ENCODE results near the gene TMEM182. TPM values are rescaled to one million over a fixed set of nuclear protein-coding genes. Genes with fewer than 3 reads are reported as not detected.

Gene TMEM182
- total RNA-seq, 1 experiment from 2014 or later, result 6.5 TPM

DNA sequence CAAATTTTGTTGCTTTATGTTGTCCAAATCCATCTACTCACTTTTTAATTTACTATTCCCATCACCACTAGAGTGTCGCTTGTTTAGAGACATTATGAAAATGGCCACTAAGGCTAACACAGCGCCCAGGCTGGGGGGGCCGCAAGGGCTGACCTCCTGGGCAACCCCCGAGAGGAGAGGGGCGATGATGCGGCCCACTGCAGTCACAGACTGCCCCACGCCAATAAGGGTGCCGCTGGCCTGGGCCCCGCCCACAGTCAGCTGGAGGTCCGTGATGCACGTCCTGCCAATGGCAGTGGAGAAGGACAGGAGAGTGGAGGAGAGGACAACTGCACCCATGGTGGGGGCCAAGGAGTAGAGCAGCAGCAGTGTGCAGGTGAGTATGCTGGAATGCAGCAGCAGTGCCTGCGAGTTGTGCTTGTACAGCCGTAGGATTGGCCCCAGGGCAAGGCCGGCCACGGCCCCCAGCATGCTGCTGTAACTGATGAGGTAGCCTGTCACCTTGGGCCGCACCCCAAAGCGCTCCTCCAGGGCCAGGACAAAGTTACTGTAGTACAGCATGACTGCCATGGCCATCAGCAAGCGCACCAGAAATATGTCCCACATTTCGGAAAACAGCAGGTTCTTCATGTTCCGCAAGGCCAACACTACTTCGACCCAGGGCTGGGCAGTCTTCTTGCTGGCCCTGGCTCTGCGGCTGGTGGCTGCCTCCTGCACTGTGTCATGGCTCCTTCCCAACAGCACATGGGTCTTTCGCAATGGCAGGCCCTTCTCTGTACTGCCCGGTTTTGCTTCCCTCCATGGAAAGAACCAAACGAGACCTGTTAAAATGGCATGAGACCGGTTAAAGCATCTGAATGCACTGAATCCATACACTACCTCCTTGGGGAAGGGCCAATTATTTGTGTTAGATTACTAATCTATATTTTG is 43.2 kb upstream of the TMEM182 start:
- intact Hi-C loops (cut with micrococcal nuclease), result no loop called here
- Histone ChIP-seq H3F3A (ENCODE audit: low read length, unreplicated experiment) (no peaks in the 10 kb centered on the region), H2AFZ (ENCODE audit: low read length) (no peak overlapping the region), H3K9me2 (replicated peaks; ENCODE audit: low read length) (no peaks in the 10 kb centered on the region), H3K36me3 (ENCODE audit: low read depth, low read length) (peaks cover 29% of the 10 kb centered on the region), H4K20me1 (ENCODE audit: low read length) (no peaks in the 10 kb centered on the region), H3K27ac (ENCODE audit: low read length) (peak overlapping the region; percentile 13; the same call in 1 of the 2 replicates), H3K4me1 (ENCODE audit: insufficient read depth, low read length) (peaks cover 14% of the 10 kb centered on the region), H3K9me3 (ENCODE audit: low read length) (no peaks in the 10 kb centered on the region), H3K79me2 (ENCODE audit: low read length) (no peaks in the 10 kb centered on the region), H3K4me2 (ENCODE audit: low read length) (peak overlapping the region; percentile 9; the same call in 1 of the 2 replicates), H3K4me3 (ENCODE audit: low read length) (no peak overlapping the region), H3K27me3 (ENCODE audit: low read length) (no peaks in the 10 kb centered on the region), H3K9ac (ENCODE audit: low read length) (no peak overlapping the region)
- ChIA-PET CTCF (no interaction called here), POLR2A (ENCODE audit: unreplicated experiment) (no interaction called here)
- no peak for TF ChIP-seq EZH2phosphoT487 (IDR thresholded peaks at IDR 0.05; ENCODE audit: borderline replicate concordance, low read length)
- no peak for TF ChIP-seq EZH2 (IDR thresholded peaks at IDR 0.05; ENCODE audit: low read length, unreplicated experiment)
- no peak for TF ChIP-seq CTCF (conservative IDR thresholded peaks at IDR 0.05; ENCODE audit: low read depth, low read length)
- no peak for DNase-seq
- no TSS peak for BruUV-seq (replicated peaks)
- no peak for ATAC-seq

DNA sequence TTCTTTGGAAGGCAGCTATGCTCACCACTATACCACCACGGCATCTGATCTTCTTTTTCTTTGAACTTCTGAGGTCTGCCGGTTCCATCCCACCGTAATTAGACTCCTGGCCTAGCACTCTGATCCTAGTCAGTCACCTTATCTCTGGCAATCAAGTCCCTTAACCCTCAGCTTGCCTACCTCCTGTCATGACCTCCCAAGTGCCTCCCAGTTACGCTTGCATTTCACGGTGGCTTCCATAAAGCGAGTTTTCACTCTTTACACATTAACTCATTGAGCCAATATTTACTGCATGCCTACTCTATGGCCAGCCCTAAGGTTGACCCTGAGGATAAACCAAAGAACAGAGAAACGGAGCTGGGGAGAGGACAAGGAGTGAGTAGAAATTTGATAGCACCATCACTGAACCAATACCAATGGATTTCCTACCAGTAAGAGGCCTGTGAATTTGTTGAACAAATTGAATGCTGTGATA is 37.8 kb upstream of the TMEM182 start:
- no peak overlapping the region for H3K4me3 ChIP-seq (ENCODE audit: low read length)
- POLR2A ChIA-PET (ENCODE audit: unreplicated experiment), result no interaction called here
- CTCF ChIA-PET, result no interaction called here
- H3K4me2 ChIP-seq (ENCODE audit: low read length), result no peak overlapping the region
- no peak overlapping the region for H3K27ac ChIP-seq (ENCODE audit: low read length)
- no peaks in the 10 kb centered on the region for H3F3A ChIP-seq (ENCODE audit: low read length, unreplicated experiment)
- intact Hi-C loops (cut with micrococcal nuclease), result no loop called here
- no TSS peak for BruUV-seq (replicated peaks)
- ATAC-seq, result no peak
- peaks cover 21% of the 10 kb centered on the region for H3K36me3 ChIP-seq (ENCODE audit: low read depth, low read length)
- no peak overlapping the region for H3K9ac ChIP-seq (ENCODE audit: low read length)
- H3K9me3 ChIP-seq (ENCODE audit: low read length), result no peaks in the 10 kb centered on the region
- H3K9me2 ChIP-seq (replicated peaks; ENCODE audit: low read length), result no peaks in the 10 kb centered on the region
- no peaks in the 10 kb centered on the region for H3K79me2 ChIP-seq (ENCODE audit: low read length)
- no peaks in the 10 kb centered on the region for H4K20me1 ChIP-seq (ENCODE audit: low read length)
- H2AFZ ChIP-seq (ENCODE audit: low read length), result no peak overlapping the region
- no peaks in the 10 kb centered on the region for H3K4me1 ChIP-seq (ENCODE audit: insufficient read depth, low read length)
- DNase-seq, result no peak
- H3K27me3 ChIP-seq (ENCODE audit: low read length), result no peaks in the 10 kb centered on the region
- TF ChIP-seq CTCF (conservative IDR thresholded peaks at IDR 0.05; ENCODE audit: low read depth, low read length), result no peak
- TF ChIP-seq EZH2 (IDR thresholded peaks at IDR 0.05; ENCODE audit: low read length, unreplicated experiment), result no peak
- no peak for TF ChIP-seq EZH2phosphoT487 (IDR thresholded peaks at IDR 0.05; ENCODE audit: borderline replicate concordance, low read length)

- H3K4me2 ChIP-seq (ENCODE audit: low read length), result no peak overlapping the region
- no peaks in the 10 kb centered on the region for H3K9me2 ChIP-seq (replicated peaks; ENCODE audit: low read length)
- no peak overlapping the region for H3K9ac ChIP-seq (ENCODE audit: low read length)
- no peak overlapping the region for H3K27ac ChIP-seq (ENCODE audit: low read length)
- ChIA-PET CTCF (no interaction called here), POLR2A (ENCODE audit: unreplicated experiment) (no interaction called here)
- no peak overlapping the region for H3K4me3 ChIP-seq (ENCODE audit: low read length)
- intact Hi-C loops (cut with micrococcal nuclease), result no loop called here
- no peaks in the 10 kb centered on the region for H3K9me3 ChIP-seq (ENCODE audit: low read length)
- no peaks in the 10 kb centered on the region for H3K79me2 ChIP-seq (ENCODE audit: low read length)
- H3K4me1 ChIP-seq (ENCODE audit: insufficient read depth, low read length), result no peaks in the 10 kb centered on the region
- no peak for ATAC-seq
- DNase-seq, result no peak
- no peaks in the 10 kb centered on the region for H3F3A ChIP-seq (ENCODE audit: low read length, unreplicated experiment)
- peaks cover 19% of the 10 kb centered on the region for H3K36me3 ChIP-seq (ENCODE audit: low read depth, low read length)
- H4K20me1 ChIP-seq (ENCODE audit: low read length), result no peaks in the 10 kb centered on the region
- no TSS peak for BruUV-seq (replicated peaks)
- no peaks in the 10 kb centered on the region for H3K27me3 ChIP-seq (ENCODE audit: low read length)
- H2AFZ ChIP-seq (ENCODE audit: low read length), result no peak overlapping the region
- no peak for TF ChIP-seq EZH2 (IDR thresholded peaks at IDR 0.05; ENCODE audit: low read length, unreplicated experiment)
- TF ChIP-seq EZH2phosphoT487 (IDR thresholded peaks at IDR 0.05; ENCODE audit: borderline replicate concordance, low read length), result no peak
- TF ChIP-seq CTCF (conservative IDR thresholded peaks at IDR 0.05; ENCODE audit: low read depth, low read length), result no peak
These were observed 37.3 kb upstream of the TMEM182 start for GRCh38 chr2:102724553-102724952.

All from PC-3 (cell line).